Erythroblast (primary cell): ENCODE results near the gene LENG9.
"Not testable (repeated sequence)": the region's sequence is repeated elsewhere in the genome, so short reads cannot be mapped to it uniquely, and the experiment has no call there.

Source experiments
- GATA1 ChIP-seq: IDR thresholded peaks from 2 replicates; pipeline ENCODE4 v1.6.1; 2011; ENCODE audit warnings: low read depth, mild to moderate bottlenecking, control low read depth, low read length, moderate library complexity
- POLR2A ChIP-seq: IDR thresholded peaks from 2 replicates; pipeline ENCODE4 v1.6.1; 2011; ENCODE audit warnings: mild to moderate bottlenecking, low read length

DNA sequence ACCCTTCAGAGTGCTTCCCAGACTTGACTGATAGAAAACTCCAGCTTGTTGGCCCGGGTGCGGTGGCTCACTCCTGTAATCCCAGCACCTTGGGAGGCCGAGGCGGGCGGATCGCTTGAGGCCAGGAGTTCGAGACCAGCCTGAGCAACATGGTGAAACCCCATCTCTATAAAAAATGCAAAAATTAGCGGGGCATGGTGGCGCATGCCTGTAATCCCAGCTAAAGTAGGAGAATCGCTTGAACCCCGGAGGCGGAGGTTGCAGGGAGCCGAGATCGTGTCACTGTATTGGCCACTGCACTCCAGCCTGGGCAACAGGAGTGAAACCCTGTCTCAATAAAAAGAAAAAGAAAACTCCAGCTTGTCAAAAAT, 2.5 kb upstream of the LENG9 start:
- TF ChIP-seq POLR2A, GATA1: not testable (repeated sequence)
